ENCODE data around the gene SCMH1.

Gene SCMH1

DNA sequence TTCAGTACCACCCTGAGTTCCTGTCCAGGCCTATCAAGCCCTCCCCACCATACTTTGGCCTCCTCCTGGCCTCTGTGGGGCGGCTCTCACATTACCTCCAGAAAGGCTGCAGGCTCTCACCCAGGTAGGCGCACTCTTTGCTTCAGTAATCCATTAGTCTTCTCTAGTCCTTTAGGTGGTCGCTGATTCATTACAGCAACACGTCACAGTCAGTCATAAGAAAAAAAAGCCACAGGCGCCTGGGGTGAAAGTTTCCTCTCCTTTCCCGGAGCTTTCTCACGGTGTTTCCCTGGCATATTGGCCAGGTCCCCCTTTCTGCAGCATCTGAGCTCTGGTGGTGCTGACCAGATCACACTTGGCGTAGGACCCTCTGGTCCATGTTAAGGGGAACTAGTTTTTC is 232.6 kb downstream of the SCMH1 start:
- H3K79me2 ChIP-seq (ENCODE audit: insufficient read depth, low read length) = no peaks in the 10 kb centered on the region
- no peak overlapping the region for H3K4me3 ChIP-seq (ENCODE audit: low read depth, low read length, poor library complexity, severe bottlenecking)
- no peaks in the 10 kb centered on the region for H3K9me2 ChIP-seq (ENCODE audit: low read depth, low read length)
- H3K9me3 ChIP-seq (ENCODE audit: low read length) = no peaks in the 10 kb centered on the region
- TF ChIP-seq, protein P1, sequence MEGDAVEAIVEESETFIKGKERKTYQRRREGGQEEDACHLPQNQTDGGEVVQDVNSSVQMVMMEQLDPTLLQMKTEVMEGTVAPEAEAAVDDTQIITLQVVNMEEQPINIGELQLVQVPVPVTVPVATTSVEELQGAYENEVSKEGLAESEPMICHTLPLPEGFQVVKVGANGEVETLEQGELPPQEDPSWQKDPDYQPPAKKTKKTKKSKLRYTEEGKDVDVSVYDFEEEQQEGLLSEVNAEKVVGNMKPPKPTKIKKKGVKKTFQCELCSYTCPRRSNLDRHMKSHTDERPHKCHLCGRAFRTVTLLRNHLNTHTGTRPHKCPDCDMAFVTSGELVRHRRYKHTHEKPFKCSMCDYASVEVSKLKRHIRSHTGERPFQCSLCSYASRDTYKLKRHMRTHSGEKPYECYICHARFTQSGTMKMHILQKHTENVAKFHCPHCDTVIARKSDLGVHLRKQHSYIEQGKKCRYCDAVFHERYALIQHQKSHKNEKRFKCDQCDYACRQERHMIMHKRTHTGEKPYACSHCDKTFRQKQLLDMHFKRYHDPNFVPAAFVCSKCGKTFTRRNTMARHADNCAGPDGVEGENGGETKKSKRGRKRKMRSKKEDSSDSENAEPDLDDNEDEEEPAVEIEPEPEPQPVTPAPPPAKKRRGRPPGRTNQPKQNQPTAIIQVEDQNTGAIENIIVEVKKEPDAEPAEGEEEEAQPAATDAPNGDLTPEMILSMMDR (IDR thresholded peaks at IDR 0.05; ENCODE audit: low read length) = no peak
- TF ChIP-seq EZH2 (IDR thresholded peaks at IDR 0.05; ENCODE audit: borderline replicate concordance, low read length) = no peak
- no peaks in the 10 kb centered on the region for H3K27me3 ChIP-seq (ENCODE audit: insufficient read depth, low read length)
- no peaks in the 10 kb centered on the region for H4K20me1 ChIP-seq (ENCODE audit: insufficient read depth, low read length)
- no peaks in the 10 kb centered on the region for H3K4me1 ChIP-seq (ENCODE audit: insufficient read depth, low read length, severe bottlenecking)
- peaks cover 98% of the 10 kb centered on the region for H3K36me3 ChIP-seq (ENCODE audit: insufficient read depth, low read length)
- H2AFZ ChIP-seq (ENCODE audit: low read length) = no peak overlapping the region
- H3K4me2 ChIP-seq (ENCODE audit: low read length) = no peak overlapping the region
- no peak overlapping the region for H3K9ac ChIP-seq (ENCODE audit: low read length)
- no peak overlapping the region for H3K27ac ChIP-seq (ENCODE audit: low read depth, low read length, poor library complexity, severe bottlenecking)
- H3F3A ChIP-seq (ENCODE audit: insufficient read depth, low read length) = no peaks in the 10 kb centered on the region

DNA sequence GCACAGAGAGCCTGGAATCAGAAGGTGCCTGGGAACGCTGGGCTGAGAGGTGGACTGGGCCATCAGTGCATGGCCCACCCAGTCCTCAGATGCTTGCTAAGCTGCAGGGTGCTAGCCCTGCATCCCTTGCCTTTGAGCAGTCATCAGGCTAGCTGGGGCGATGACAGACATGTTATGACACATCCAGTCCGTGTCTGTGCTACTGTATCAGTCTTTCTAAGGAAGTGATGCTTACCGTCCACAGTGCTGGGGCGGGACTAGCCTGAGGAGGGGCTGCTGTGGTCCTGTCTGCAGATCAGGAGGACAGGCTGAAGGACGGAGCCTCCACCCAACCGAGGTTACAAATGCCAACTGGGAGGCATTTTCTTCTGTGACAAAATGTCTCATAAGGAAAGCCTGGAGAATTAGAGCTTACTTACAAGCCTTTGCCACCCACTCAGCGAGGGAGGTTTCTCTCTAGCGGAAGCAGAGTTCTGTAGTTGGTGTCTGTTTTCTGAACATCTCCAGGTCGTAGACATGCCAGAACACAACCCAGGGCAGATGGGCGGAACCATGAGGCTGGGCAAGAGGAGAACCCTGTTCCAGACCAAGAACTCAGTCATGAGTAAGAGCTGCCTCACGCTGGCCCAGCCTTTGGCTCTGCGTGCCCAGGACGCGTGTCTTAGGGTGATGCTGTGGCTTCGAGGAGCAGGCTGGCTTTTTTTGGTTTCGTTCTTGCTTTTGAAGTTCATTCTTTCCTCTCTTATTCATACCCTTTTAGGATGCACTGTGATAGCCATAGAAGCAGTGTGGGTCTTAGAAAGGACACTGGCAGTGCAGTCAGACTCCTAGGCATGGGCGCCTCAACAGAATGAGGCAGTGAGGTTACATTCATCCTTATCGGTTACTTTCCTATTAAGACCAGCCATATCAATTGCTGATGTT is 234.9 kb downstream of the SCMH1 start:
- Histone ChIP-seq H3F3A (ENCODE audit: insufficient read depth, low read length) (0 out of 2 replicates have a peak, but pooled peaks cover 6% of the 10 kb centered on the region), H3K4me2 (ENCODE audit: low read length) (no peak overlapping the region), H2AFZ (ENCODE audit: low read length) (no peak overlapping the region), H4K20me1 (ENCODE audit: insufficient read depth, low read length) (no peaks in the 10 kb centered on the region), H3K36me3 (ENCODE audit: insufficient read depth, low read length) (peaks cover 98% of the 10 kb centered on the region), H3K79me2 (ENCODE audit: insufficient read depth, low read length) (no peaks in the 10 kb centered on the region), H3K9ac (ENCODE audit: low read length) (no peak overlapping the region), H3K9me3 (ENCODE audit: low read length) (no peaks in the 10 kb centered on the region), H3K4me3 (ENCODE audit: low read depth, low read length, poor library complexity, severe bottlenecking) (no peak overlapping the region), H3K27ac (ENCODE audit: low read depth, low read length, poor library complexity, severe bottlenecking) (no peak overlapping the region), H3K27me3 (ENCODE audit: insufficient read depth, low read length) (no peaks in the 10 kb centered on the region), H3K9me2 (ENCODE audit: low read depth, low read length) (no peaks in the 10 kb centered on the region), H3K4me1 (ENCODE audit: insufficient read depth, low read length, severe bottlenecking) (peaks cover 18% of the 10 kb centered on the region)
- TF ChIP-seq, protein P1 (IDR thresholded peaks at IDR 0.05; ENCODE audit: low read length) = no peak
- TF ChIP-seq EZH2 (IDR thresholded peaks at IDR 0.05; ENCODE audit: borderline replicate concordance, low read length) = no peak

DNA sequence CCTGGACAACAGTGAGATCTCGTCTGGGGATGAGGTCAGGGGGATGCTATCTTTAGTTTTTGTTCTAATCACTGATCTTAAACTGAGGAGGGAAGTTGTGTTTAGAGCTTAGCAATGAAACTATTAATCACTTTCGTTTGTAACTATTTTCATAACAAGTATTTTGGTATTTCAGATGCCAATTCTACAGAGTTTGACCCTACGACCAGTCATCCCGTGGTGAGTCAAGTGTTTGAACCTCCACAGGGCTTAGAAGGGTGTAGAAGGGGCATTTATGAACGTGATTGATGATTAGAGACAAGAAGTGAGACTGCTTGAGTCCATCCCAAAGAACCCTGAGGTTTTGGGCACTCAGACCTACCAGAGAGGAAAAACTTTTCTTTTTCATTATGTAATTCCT is 236.2 kb downstream of the SCMH1 start:
- Histone ChIP-seq H4K20me1 (ENCODE audit: insufficient read depth, low read length) (no peaks in the 10 kb centered on the region), H3K27me3 (ENCODE audit: insufficient read depth, low read length) (no peaks in the 10 kb centered on the region), H3K4me2 (ENCODE audit: low read length) (no peak overlapping the region), H3K79me2 (ENCODE audit: insufficient read depth, low read length) (no peaks in the 10 kb centered on the region), H3K4me3 (ENCODE audit: low read depth, low read length, poor library complexity, severe bottlenecking) (no peak overlapping the region), H2AFZ (ENCODE audit: low read length) (no peak overlapping the region), H3K4me1 (ENCODE audit: insufficient read depth, low read length, severe bottlenecking) (peaks cover 22% of the 10 kb centered on the region), H3K9ac (ENCODE audit: low read length) (no peak overlapping the region), H3K9me2 (ENCODE audit: low read depth, low read length) (no peaks in the 10 kb centered on the region), H3F3A (ENCODE audit: insufficient read depth, low read length) (0 out of 2 replicates have a peak, but pooled peaks cover 6% of the 10 kb centered on the region), H3K27ac (ENCODE audit: low read depth, low read length, poor library complexity, severe bottlenecking) (no peak overlapping the region), H3K36me3 (ENCODE audit: insufficient read depth, low read length) (peaks cover 97% of the 10 kb centered on the region), H3K9me3 (ENCODE audit: low read length) (no peaks in the 10 kb centered on the region)
- TF ChIP-seq EZH2 (IDR thresholded peaks at IDR 0.05; ENCODE audit: borderline replicate concordance, low read length) = no peak
- TF ChIP-seq, protein P1 (IDR thresholded peaks at IDR 0.05; ENCODE audit: low read length) = no peak
